Esophagus squamous epithelium (tissue), 4 donors: Measurements from ENCODE around the gene KRT4.

ENCODE experiments used
- POLR2A ChIP-seq, 4 donors: fragments of 450-650 bp; IDR thresholded peaks; one replicate each; pipeline ENCODE4 v1.6.1; 2017; ENCODE audit warnings: antibody characterized with exemption in 4 of 4, mild to moderate bottlenecking in 4 of 4, moderate library complexity in 3 of 4
- TF ChIP-seq, protein P1 (sequence below), 6 experiments: fragments of 450-650 bp in 4 of 6; fragments of 200-600 bp in 2 of 6; sonication (generic) in 2 of 6; IDR thresholded peaks; one replicate each; pipeline ENCODE4 v1.5.1; 2016 to 2019; ENCODE audit warnings: antibody characterized with exemption in 6 of 6, mild to moderate bottlenecking in 4 of 6, moderate library complexity in 4 of 6

DNA sequence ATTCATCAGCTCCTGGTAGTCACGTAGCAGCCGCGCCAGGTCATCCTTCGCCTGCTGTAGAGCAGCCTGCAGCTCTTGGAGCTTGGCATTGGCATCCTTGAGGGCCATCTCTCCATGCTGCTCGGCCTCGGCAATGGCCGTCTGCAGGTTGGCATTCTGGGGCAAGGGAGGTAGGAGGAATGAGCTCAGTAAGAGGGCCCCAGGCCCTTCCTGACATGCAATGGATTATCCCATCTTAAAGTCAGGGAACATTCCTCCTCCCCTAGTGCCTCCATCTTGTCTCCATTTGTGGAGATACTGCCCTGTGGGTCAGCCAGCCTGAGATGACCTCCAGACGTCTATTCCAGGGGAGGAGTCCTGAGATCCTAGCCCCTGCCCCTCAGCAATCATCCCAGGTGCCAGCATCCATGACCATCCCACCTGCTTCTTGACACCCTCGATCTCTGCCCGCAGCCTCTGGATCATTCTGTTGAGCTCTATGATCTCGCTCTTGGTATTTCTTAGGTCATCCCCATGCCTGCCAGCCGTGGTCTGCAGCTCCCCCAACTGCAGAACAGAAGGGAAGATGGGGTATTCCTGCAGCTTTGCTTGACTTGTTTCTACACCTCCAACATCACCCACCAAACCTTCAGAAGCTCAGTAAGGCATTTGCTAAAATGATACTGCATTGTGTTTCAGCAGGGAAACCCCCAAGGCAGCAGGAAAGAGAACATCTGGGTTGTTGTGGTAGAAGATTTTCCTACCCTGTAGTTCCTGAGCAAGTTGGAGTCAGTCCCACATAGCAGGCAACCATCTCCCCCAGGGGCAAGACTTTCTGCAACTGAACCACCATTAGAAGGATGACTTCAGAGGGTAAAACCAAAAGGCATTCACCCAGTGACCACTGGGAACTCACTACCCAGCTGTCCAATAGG lies 22.4 kb downstream of the KRT4 start:
- TF ChIP-seq, protein P1, sequence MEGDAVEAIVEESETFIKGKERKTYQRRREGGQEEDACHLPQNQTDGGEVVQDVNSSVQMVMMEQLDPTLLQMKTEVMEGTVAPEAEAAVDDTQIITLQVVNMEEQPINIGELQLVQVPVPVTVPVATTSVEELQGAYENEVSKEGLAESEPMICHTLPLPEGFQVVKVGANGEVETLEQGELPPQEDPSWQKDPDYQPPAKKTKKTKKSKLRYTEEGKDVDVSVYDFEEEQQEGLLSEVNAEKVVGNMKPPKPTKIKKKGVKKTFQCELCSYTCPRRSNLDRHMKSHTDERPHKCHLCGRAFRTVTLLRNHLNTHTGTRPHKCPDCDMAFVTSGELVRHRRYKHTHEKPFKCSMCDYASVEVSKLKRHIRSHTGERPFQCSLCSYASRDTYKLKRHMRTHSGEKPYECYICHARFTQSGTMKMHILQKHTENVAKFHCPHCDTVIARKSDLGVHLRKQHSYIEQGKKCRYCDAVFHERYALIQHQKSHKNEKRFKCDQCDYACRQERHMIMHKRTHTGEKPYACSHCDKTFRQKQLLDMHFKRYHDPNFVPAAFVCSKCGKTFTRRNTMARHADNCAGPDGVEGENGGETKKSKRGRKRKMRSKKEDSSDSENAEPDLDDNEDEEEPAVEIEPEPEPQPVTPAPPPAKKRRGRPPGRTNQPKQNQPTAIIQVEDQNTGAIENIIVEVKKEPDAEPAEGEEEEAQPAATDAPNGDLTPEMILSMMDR (IDR thresholded peaks at IDR 0.05): no peak
- no peak for TF ChIP-seq POLR2A (IDR thresholded peaks at IDR 0.05)
